HG03045 (cell line): ENCODE measurements around the gene TANC1.
A peak's percentile ranks its signal among the peaks of the same experiment; 100 is the strongest.

Experiments used
- ATAC-seq: cut with Tn5 transposase; IDR thresholded peaks from one replicate; pipeline ENCODE4 v1.9.1; 2021; ENCODE audit warnings: mild to moderate bottlenecking, moderate library complexity; ENCODE audit not compliant: unreplicated experiment

TANC1 gene

GRCh38 chr2:159109517-159109916 lies 141.1 kb downstream of the TANC1 start:
- ATAC-seq, result no peak

GRCh38 chr2:159110784-159111183 lies 142.3 kb downstream of the TANC1 start:
- ATAC-seq, result no peak

- ATAC-seq, result no peak
Measured at GRCh38 chr2:159111346-159111927, 143.0 kb downstream of the TANC1 start.

- no peak for ATAC-seq
Measured at GRCh38 chr2:159114835-159115234, 146.4 kb downstream of the TANC1 start.

- ATAC-seq, result no peak
Measured at GRCh38 chr2:159116922-159117321, 148.5 kb downstream of the TANC1 start.

GRCh38 chr2:159117658-159118057 lies 149.2 kb downstream of the TANC1 start:
- no peak for ATAC-seq

- ATAC-seq, result peak; percentile 84
Measured at GRCh38 chr2:159118115-159118858, 149.8 kb downstream of the TANC1 start.

GRCh38 chr2:159118859-159119500 lies 150.5 kb downstream of the TANC1 start:
- no peak for ATAC-seq

GRCh38 chr2:159119652-159120257 lies 151.3 kb downstream of the TANC1 start:
- ATAC-seq, result no peak

- no peak for ATAC-seq
Measured at GRCh38 chr2:159123786-159124185, 155.3 kb downstream of the TANC1 start.

- no peak for ATAC-seq
Measured at GRCh38 chr2:159124441-159124911, 156.0 kb downstream of the TANC1 start.

- no peak for ATAC-seq
Measured at GRCh38 chr2:159124931-159125467, 156.6 kb downstream of the TANC1 start.

- ATAC-seq, result no peak
Measured at GRCh38 chr2:159125858-159126257, 157.4 kb downstream of the TANC1 start.

GRCh38 chr2:159126432-159127022 lies 158.1 kb downstream of the TANC1 start:
- ATAC-seq, result no peak

GRCh38 chr2:159128191-159128590 lies 159.8 kb downstream of the TANC1 start:
- ATAC-seq, result no peak

GRCh38 chr2:159129269-159129668 lies 160.8 kb downstream of the TANC1 start:
- ATAC-seq, result no peak

- ATAC-seq, result no peak
Measured at GRCh38 chr2:159129824-159130223, 161.4 kb downstream of the TANC1 start.

GRCh38 chr2:159130302-159130701 lies 161.9 kb downstream of the TANC1 start:
- no peak for ATAC-seq

GRCh38 chr2:159131267-159131913 lies 162.9 kb downstream of the TANC1 start:
- ATAC-seq, result no peak

GRCh38 chr2:159131914-159132281 lies 163.5 kb downstream of the TANC1 start:
- ATAC-seq, result no peak

- no peak for ATAC-seq
Measured at GRCh38 chr2:159133797-159134196, 165.4 kb downstream of the TANC1 start.
